GM12892 (cell line): ENCODE results near the gene ZCCHC2.

ENCODE experiments used
- DNase-seq: peaks from one replicate; pipeline ENCODE4 v3.0.0; 2011; ENCODE audit not compliant: insufficient read length
- FAIRE-seq: peaks from 2 replicates; lab custom pipeline; 2011; peaks lifted over from hg19 to GRCh38; lab: Jason Lieb, UNC
- POLR2A ChIP-seq: IDR thresholded peaks from 2 replicates; pipeline ENCODE4 v1.6.1; 2011; ENCODE audit warnings: low read depth, low read length, control low read depth
- POLR2AphosphoS5 ChIP-seq: IDR thresholded peaks from 2 replicates; pipeline ENCODE4 v1.6.1; 2011; ENCODE audit warnings: low read depth, low read length, control low read depth
- TAF1 ChIP-seq: IDR thresholded peaks from 2 replicates; pipeline ENCODE4 v1.6.1; 2011; ENCODE audit warnings: low read depth, mild to moderate bottlenecking, control low read depth, low read length, borderline replicate concordance

The ZCCHC2 gene

DNA sequence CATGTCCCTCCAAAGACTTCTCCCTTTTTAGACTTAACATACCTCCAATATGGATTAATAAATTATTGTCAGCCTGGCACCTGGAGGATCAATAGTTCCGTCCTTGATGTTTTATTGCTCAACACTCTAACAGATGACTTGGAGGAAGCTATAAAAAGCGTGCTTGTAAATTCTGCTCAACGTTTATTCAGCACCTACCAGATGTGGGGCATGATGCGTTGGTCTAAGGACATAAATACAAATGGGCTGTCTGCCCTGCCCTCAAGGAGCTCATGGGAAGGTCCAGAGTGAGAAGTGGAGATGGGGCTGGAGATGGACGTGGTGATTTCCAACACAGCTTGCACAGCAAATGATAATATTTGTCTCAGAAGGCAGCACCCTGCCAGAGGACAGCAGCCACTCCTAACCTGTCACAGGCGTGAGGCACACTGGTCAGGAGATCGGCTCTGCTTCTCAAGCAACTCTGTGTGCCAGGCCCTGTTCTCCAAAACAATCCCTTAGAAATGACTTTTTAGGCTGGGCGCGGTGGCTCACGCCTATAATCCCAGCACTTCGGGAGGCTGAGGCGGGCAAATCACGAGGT lies 25.5 kb upstream of the ZCCHC2 start:
- no peak for DNase-seq
- no peak for FAIRE-seq
- TF ChIP-seq POLR2AphosphoS5 = no peak
- no peak for TF ChIP-seq POLR2A

GRCh38 chr18:62498616-62499262 lies 24.1 kb upstream of the ZCCHC2 start:
- FAIRE-seq = no peak
- no peak for DNase-seq
- TF ChIP-seq TAF1 (no peak), POLR2A (no peak), POLR2AphosphoS5 (no peak)

DNA sequence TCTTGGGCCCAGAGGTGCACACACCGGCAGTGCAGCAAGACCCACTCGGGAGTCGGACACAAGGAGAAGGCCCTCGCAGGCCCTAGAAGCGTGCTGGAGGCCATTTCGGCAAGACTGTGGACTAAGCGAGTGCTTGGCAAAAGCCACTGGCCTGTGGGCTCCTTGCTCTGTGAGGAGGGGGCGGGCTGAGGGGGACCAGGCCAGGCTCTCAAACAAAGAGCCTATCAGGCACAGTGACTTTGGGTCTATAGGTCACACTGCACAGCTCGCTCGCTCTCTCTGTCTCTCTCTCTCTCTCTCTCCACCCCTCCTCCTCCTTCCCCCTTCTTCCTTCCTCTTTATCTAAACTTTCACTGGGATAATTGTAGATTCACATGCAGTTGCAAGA lies 23.6 kb upstream of the ZCCHC2 start:
- DNase-seq (no peak), FAIRE-seq (no peak)
- TF ChIP-seq TAF1 (no peak), POLR2AphosphoS5 (no peak), POLR2A (no peak)

DNA sequence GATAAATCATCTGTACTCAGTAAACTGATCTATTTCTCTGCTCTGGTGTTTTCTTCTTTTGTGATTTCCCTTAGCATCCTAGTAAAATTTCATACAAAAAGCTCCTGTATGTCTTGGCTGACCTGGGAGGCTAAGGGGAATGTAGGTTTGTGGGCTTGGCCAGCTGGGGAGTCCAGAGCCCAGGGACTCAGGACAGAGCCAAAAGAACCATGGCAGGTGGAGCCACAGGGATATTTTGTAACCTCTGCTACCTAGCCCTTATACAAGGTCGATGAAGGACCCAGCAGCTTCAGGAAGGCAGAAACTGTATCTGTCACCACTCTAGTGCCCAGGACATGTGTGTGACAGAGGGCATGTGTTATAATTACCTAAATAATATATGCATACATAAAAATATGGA lies 22.7 kb upstream of the ZCCHC2 start:
- DNase-seq (no peak), FAIRE-seq (no peak)
- TF ChIP-seq POLR2AphosphoS5 = no peak
- no peak for TF ChIP-seq TAF1
- TF ChIP-seq POLR2A = no peak

DNA sequence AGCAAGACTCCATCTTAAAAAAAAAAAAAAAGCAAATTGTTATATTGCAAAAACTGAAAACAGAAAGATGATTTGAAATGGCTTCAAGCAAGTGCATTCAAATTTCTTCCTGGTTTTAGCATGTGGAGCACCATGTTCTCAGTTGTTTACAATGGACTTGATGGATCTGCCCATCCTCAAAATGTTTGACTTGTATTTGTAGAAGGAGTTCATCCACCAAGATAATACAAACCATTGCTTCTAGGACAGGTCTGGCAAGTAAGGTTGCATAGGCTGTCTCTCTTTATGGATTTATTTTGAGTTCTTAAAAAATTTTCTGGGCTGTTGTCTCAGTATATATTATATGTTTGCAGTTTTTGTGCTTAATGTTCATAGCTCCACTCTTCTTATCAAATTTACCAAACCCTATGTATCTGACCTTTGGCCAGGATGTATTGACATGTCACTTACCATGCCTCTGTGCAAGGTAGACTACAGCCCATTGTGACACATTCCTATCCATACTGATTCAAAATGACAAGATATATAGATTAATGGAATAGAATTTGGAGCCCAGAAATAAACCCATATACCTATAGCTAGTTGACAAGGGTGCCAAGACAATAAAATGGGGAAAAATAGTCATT lies 21.7 kb upstream of the ZCCHC2 start:
- no peak for FAIRE-seq
- TF ChIP-seq POLR2A = no peak
- TF ChIP-seq TAF1 = no peak
- no peak for TF ChIP-seq POLR2AphosphoS5
- no peak for DNase-seq

GRCh38 chr18:62505669-62506494 lies 16.9 kb upstream of the ZCCHC2 start:
- DNase-seq (no peak), FAIRE-seq (peak; percentile 92)
- TF ChIP-seq POLR2AphosphoS5 (no peak), TAF1 (no peak), POLR2A (no peak)

DNA sequence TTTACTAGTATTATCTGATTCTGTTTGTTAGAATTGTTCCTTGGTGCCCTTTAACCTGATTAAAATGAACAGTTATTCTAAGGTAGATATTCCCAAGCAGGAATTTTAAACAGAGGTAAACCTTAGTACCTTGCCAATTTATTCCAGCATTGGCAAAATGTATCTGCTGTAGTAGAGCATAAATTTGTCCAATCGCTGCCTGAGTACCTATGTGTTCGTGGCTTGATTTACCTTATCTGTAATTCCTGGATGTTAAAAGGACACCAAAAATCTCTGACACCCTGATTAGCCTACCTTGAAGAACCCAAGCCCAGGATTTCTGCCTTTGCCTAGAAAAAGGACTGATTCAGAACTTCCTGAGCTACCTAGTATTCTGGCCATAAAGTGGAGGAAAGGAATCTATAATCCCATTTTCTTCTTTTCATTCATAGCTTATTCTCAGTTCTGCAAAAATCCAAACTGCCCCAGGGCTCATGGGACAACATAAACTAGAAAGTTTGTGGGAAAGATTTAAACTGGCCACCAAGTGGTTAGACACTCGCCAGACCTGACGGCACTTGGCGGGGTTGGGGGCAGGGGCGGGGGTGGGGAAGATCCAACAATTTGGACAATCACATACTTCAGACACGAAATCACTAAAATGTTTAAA lies 16.2 kb upstream of the ZCCHC2 start:
- no peak for FAIRE-seq
- no peak for TF ChIP-seq POLR2A
- TF ChIP-seq POLR2AphosphoS5 = no peak
- no peak for TF ChIP-seq TAF1
- no peak for DNase-seq

DNA sequence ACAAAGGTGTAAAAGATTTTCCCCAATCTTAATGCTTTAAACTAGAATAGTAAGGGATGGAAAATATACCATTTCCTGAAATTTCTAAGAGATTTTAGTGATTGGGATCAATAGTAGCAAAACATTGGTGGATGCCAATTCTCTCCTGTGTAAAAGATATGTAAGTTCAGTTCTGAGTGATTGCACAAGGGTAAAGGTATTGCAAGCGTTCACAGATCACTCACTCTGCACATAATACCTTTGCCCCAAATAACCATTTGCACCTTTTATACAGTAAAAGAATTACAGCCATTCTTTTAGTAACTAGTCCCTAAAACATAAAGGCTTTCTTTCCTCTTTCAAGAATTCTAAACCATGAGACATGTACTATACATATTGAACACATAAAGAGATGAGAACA lies 13.0 kb upstream of the ZCCHC2 start:
- TF ChIP-seq TAF1 = no peak
- TF ChIP-seq POLR2AphosphoS5 = no peak
- TF ChIP-seq POLR2A = no peak

DNA sequence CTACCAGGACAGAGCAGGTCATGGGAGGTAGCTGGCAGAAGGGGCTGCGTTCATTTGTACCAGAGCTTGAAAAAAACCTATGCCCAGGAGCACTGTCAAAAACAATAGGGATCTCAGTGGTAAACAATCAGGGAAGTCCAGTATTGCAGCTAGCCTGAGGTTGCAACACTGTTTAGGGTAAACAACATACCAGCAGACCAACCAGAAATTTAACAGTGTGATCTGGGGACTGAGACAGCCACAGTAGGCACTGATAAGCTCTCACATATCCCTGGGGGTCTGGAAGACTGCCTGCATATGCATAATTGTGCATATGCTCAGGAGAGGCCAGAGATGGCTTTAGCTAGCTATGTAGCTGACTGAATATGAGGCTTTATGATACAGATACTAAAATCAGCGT lies 12.0 kb upstream of the ZCCHC2 start:
- DNase-seq (no peak), FAIRE-seq (no peak)

More for the DNA sequence above, 13.0 kb upstream of the ZCCHC2 start:
- DNase-seq (no peak), FAIRE-seq (no peak)

GRCh38 chr18:62512532-62512931 lies 10.3 kb upstream of the ZCCHC2 start:
- FAIRE-seq = no peak
- no peak for TF ChIP-seq POLR2A
- TF ChIP-seq POLR2AphosphoS5 = no peak
- TF ChIP-seq TAF1 = no peak
- no peak for DNase-seq

More for the DNA sequence above, 12.0 kb upstream of the ZCCHC2 start:
- TF ChIP-seq POLR2AphosphoS5 (no peak), TAF1 (no peak)

DNA sequence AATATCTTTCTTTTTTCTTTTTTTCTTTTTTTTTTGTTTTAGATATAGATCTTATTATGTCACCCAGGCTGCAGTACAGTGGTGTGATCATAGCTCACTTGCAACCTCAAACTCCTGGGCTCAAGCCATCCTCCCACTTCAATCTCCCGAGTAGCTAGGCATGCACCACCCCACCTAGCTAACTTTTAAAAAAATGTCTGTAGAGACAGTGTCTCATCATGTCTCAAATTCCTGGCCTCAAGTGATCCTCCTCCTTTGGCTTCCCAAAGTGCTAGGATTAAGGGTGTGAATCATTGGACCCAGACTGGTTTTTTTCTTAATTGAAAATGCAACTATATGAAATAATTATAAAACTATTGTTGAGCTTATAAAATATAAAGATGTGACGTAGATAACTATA lies 9.8 kb upstream of the ZCCHC2 start:
- TF ChIP-seq POLR2AphosphoS5 = no peak
- TF ChIP-seq TAF1 = no peak
- no peak for TF ChIP-seq POLR2A
- FAIRE-seq (no peak), DNase-seq (no peak)
